Naive thymus-derived CD4-positive, alpha-beta T cell (primary cell): ENCODE results near the gene HGFAC. TPM values are rescaled to one million over a fixed set of nuclear protein-coding genes. Genes with fewer than 3 reads are reported as not detected.

Experiments
- ATAC-seq: fragments of 150-1000 bp; cut with Tn5 transposase; 2 replicates; pipeline ENCODE4 v1.10.0; 2021; ENCODE audit warnings: mild to moderate bottlenecking, moderate library complexity
- CTCF ChIA-PET: fragments of 350-600 bp; sonication (Branson Sonifier 250); formaldehyde crosslinking; loops from one replicate; lab custom pipeline; 2021; ENCODE audit warnings: antibody characterized with exemption; lab: Charles Lee
- POLR2A ChIA-PET: fragments of 350-600 bp; sonication (Branson Sonifier 250); formaldehyde crosslinking; loops from one replicate; lab custom pipeline; 2021; ENCODE audit warnings: antibody characterized with exemption, inconsistent platforms; lab: Charles Lee
- DNase-seq, 9 donors: peaks; one replicate each; pipeline versions ENCODE4 v3.0.0 to v3.0.0-alpha.2; 2020 to 2022; ENCODE audit warnings: mixed read lengths in 1 of 9
- H3K27ac ChIP-seq: one replicate; pipeline ENCODE4 v1.7.0; 2013; ENCODE audit warnings: mild to moderate bottlenecking, low read depth, low read length, moderate library complexity
- H3K27me3 ChIP-seq, 2 donors: one replicate each; pipeline ENCODE4 v1.7.0; 2013; ENCODE audit warnings: low read length in 2 of 2, mild to moderate bottlenecking in 2 of 2, moderate library complexity in 2 of 2; ENCODE audit not compliant: control insufficient read depth in 2 of 2, insufficient read depth in 2 of 2
- H3K36me3 ChIP-seq, 3 experiments: 1 replicate in 2 of 3; 2 replicates in 1 of 3; pipeline ENCODE4 v1.7.0; 2013; ENCODE audit warnings: low read length in 3 of 3, mild to moderate bottlenecking in 3 of 3, moderate library complexity in 1 of 3; ENCODE audit not compliant: insufficient read depth in 3 of 3, control insufficient read depth in 2 of 3
- H3K4me1 ChIP-seq, 2 donors: one replicate each; pipeline ENCODE4 v1.7.0; 2013; ENCODE audit warnings: low read length in 2 of 2, mild to moderate bottlenecking in 2 of 2, moderate library complexity in 1 of 2; ENCODE audit not compliant: control insufficient read depth in 2 of 2, insufficient read depth in 2 of 2
- H3K4me3 ChIP-seq: 2 replicates; pipeline ENCODE4 v1.7.0; 2013; ENCODE audit warnings: mild to moderate bottlenecking, low read length
- H3K9me3 ChIP-seq, 3 experiments: 1 replicate in 2 of 3; 2 replicates in 1 of 3; pipeline ENCODE4 v1.7.0; 2013; ENCODE audit warnings: low read length in 3 of 3; ENCODE audit not compliant: control insufficient read depth in 2 of 3
- H3K27ac Mint-ChIP-seq, 9 donors: one replicate each; pipeline ENCODE4 v1.8.0; 2020 to 2022; ENCODE audit warnings: mixed read lengths in 9 of 9, mild to moderate bottlenecking in 8 of 9, moderate library complexity in 5 of 9, inconsistent platforms in 2 of 9
- H3K27me3 Mint-ChIP-seq, 5 donors: one replicate each; pipeline ENCODE4 v1.8.0; 2021 to 2022; ENCODE audit warnings: mixed read lengths in 5 of 5, mild to moderate bottlenecking in 1 of 5
- H3K36me3 Mint-ChIP-seq, 5 donors: one replicate each; pipeline ENCODE4 v1.8.0; 2020 to 2022; ENCODE audit warnings: mixed read lengths in 5 of 5, mild to moderate bottlenecking in 3 of 5, inconsistent platforms in 1 of 5
- H3K4me1 Mint-ChIP-seq, 7 donors: one replicate each; pipeline ENCODE4 v1.8.0; 2020 to 2022; ENCODE audit warnings: mixed read lengths in 7 of 7, mild to moderate bottlenecking in 3 of 7, inconsistent platforms in 1 of 7
- H3K4me3 Mint-ChIP-seq, 10 donors: one replicate each; pipeline ENCODE4 v1.8.0; 2020 to 2022; ENCODE audit warnings: mild to moderate bottlenecking in 10 of 10, mixed read lengths in 10 of 10, moderate library complexity in 6 of 10, inconsistent platforms in 2 of 10
- H3K9me3 Mint-ChIP-seq, 11 donors: one replicate each; pipeline ENCODE4 v1.8.0; 2020 to 2022; ENCODE audit warnings: mixed read lengths in 11 of 11, mild to moderate bottlenecking in 4 of 11, inconsistent platforms in 1 of 11, moderate library complexity in 1 of 11
- intact Hi-C, 2 donors: fragments of 100-400 bp; cut with micrococcal nuclease; formaldehyde crosslinking; loops; one replicate each; pipeline ENCODE4 v1.15.1; 2023
- polyA plus RNA-seq, 2 donors: library from polyadenylated mRNA; unstranded; fragments of 300-500 nt; fragmentation: Illumina TruSeq; gene quantifications; one replicate each; pipeline ENCODE4 v1.2.3, GENCODE V29; 2021
- total RNA-seq, 6 experiments: library from RNA in 5 of 6; stranded (reverse) in 5 of 6; gene quantifications; 1 replicate in 5 of 6; 2 replicates in 1 of 6; pipeline ENCODE4 v1.2.3 and lab custom pipeline; 2021 to 2026

The HGFAC gene
- total and polyA plus RNA-seq, 7 experiments from 2014 or later = 0.54 to 0.82 TPM; not detected in 5

DNA sequence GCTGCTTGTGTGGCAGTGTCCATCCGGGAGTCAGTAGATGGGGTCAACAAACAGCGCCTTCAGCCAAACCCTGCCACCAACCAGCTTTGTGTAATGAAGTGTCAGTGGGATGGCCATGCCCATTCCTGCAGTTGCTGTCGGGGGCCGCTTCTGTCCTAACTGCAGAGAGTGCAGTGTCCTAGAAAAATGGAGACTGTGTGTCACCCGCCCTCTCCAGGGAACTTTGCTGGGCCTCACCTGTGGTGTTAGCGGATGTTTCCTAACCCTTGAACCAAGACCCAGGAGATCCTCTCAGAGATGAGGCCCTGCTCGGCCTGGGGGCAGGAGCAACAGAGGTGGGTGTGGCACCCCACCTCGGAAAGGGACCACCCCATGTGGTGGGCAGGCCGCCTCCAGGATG is 35.3 kb upstream of the HGFAC start:
- ChIA-PET CTCF (no interaction called here), POLR2A (no interaction called here)
- H3K4me1 ChIP-seq = no peaks in the 10 kb centered on the region
- H3K9me3 ChIP-seq = no peaks in the 10 kb centered on the region
- Mint-ChIP-seq H3K36me3 (peaks cover 0 to 21% (median 4%) of the 10 kb centered on the region in 5 donors), H3K27ac (no peak overlapping the region), H3K9me3 (peaks cover 0 to 3% (median 0%) of the 10 kb centered on the region in 11 donors), H3K4me3 (no peak overlapping the region), H3K4me1 (peaks cover 0 to 3% (median 0%) of the 10 kb centered on the region in 7 donors), H3K27me3 (no peaks in the 10 kb centered on the region)
- no peak overlapping the region for H3K4me3 ChIP-seq
- no peak overlapping the region for H3K27ac ChIP-seq
- no peaks in the 10 kb centered on the region for H3K36me3 ChIP-seq
- no peak for ATAC-seq
- intact Hi-C loops = no loop called here
- H3K27me3 ChIP-seq = no peaks in the 10 kb centered on the region
- no peak for DNase-seq

DNA sequence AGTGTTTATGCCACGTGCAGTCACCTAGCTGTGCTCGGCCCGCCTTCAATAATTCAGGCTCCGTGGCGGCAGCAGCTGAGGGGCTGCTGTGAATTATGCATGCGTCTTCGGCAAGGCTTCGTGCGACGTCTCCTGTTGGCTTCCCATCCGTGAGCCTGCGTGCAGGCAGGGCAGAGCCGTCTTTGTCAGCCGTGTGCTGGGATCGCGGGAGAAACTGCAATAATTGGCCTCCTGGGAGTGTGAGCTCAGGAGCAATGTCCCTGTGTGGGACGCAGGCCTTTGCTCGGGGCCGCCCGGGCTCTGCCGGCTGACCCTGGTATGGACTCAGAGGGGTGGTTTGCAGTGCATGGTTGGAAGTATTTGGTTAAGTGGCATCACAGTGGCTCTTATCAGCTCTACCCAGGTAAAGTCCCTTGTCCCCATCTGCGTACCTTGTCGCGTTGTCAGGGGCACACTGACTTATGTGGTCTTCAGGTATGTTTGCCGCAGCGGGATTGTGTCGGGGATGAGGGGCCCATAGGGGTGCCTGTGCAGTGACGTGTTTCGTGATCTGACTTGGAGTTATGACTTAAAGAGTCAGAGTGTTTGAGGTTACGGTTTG is 34.5 kb upstream of the HGFAC start:
- no peak for DNase-seq
- Mint-ChIP-seq H3K27ac (no peak overlapping the region), H3K4me3 (no peak overlapping the region), H3K4me1 (peaks cover 0 to 3% (median 0%) of the 10 kb centered on the region in 7 donors), H3K9me3 (peaks cover 0 to 3% (median 0%) of the 10 kb centered on the region in 11 donors), H3K27me3 (no peaks in the 10 kb centered on the region), H3K36me3 (peaks cover 0 to 21% (median 4%) of the 10 kb centered on the region in 5 donors)
- CTCF ChIA-PET = no interaction called here
- intact Hi-C loops = no loop called here
- Histone ChIP-seq H3K27ac (no peak overlapping the region), H3K36me3 (no peaks in the 10 kb centered on the region), H3K27me3 (no peaks in the 10 kb centered on the region), H3K4me1 (no peaks in the 10 kb centered on the region), H3K9me3 (no peaks in the 10 kb centered on the region), H3K4me3 (no peak overlapping the region)
- no peak for ATAC-seq
- POLR2A ChIA-PET = no interaction called here

DNA sequence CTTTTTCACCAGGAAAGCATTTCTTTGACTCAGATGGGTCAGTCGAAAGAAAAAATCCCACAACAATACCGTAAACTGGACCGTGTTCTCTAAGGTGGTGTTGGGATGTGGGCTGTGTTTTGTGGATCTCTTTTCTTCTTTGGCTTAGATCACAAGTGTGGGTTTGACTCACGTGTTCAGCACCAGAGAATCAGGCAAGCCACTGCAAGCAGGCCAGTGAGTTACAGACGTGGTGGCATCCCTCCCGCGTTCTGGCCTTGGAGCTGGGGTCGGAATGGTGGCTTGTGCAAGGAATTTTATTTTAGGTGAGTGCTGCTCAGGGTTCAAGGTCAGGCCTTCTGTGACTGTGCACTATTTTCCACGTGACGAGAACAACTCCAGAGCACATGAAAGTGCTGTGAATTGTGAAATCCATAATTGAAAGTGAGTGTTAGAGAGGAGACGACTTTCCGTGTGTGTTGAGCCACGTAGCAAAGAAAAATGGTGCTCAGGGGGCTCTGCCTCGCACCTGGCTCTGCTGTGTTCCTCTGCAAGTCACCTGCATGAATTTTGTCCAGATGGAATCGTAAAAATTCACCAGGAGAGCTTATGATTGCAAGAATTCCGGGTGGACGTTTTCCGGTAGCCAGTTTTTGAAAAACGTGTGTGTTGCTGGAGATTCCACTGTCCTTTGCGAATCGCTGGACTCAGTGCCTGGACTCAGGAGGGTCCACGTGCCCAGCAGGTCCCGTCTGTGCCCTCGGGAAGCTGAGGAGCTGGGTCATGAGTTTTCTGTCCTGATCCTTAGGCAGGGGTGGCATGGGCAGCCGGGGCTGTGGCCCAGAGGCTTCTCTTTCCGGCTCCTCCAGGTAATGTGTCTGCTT is 33.6 kb upstream of the HGFAC start:
- no peaks in the 10 kb centered on the region for H3K36me3 ChIP-seq
- intact Hi-C loops = no loop called here
- Mint-ChIP-seq H3K9me3 (peaks cover 0 to 3% (median 0%) of the 10 kb centered on the region in 11 donors), H3K27ac (no peak overlapping the region), H3K4me1 (peaks cover 0 to 5% (median 0%) of the 10 kb centered on the region in 7 donors), H3K4me3 (no peak overlapping the region), H3K27me3 (no peaks in the 10 kb centered on the region), H3K36me3 (peaks cover 0 to 20% (median 4%) of the 10 kb centered on the region in 5 donors)
- DNase-seq (no peak), ATAC-seq (no peak)
- no peak overlapping the region for H3K27ac ChIP-seq
- POLR2A ChIA-PET = no interaction called here
- CTCF ChIA-PET = no interaction called here
- H3K4me1 ChIP-seq = no peaks in the 10 kb centered on the region
- H3K27me3 ChIP-seq = no peaks in the 10 kb centered on the region
- no peaks in the 10 kb centered on the region for H3K9me3 ChIP-seq
- H3K4me3 ChIP-seq = no peak overlapping the region

DNA sequence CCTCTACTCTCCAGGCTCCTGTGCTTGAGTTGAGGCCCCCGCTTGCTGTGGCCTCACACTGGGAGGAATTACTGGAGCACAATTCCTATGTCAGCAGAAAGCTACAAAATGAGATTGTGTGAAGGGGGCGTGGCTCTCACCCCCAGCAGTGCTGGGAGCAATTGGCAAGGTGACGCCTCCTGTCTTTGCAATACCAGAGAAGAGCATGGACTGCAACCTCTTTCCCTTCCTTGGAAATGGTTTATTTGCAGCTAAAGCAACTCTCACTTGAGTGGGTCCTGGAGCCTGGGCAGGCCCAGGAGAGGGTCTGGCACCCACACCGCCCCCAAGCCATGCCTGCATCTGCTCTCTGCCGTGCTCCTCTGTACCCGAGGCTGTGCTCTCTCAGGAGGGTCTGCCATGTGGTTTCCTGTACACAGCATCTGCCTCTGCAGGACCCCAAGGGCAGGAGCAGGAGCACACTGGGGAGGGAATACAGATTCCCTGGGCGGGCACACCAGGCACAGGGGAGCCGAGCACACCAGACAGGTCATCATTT is 32.9 kb upstream of the HGFAC start:
- Mint-ChIP-seq H3K4me1 (peaks cover 0 to 8% (median 0%) of the 10 kb centered on the region in 7 donors), H3K27me3 (no peaks in the 10 kb centered on the region), H3K36me3 (peaks cover 0 to 17% (median 2%) of the 10 kb centered on the region in 5 donors), H3K4me3 (no peak overlapping the region), H3K9me3 (peaks cover 0 to 3% (median 0%) of the 10 kb centered on the region in 11 donors), H3K27ac (no peak overlapping the region)
- no peak overlapping the region for H3K4me3 ChIP-seq
- POLR2A ChIA-PET = no interaction called here
- no peaks in the 10 kb centered on the region for H3K9me3 ChIP-seq
- DNase-seq = no peak
- H3K27ac ChIP-seq = no peak overlapping the region
- intact Hi-C loops = no loop called here
- H3K4me1 ChIP-seq = no peaks in the 10 kb centered on the region
- no peaks in the 10 kb centered on the region for H3K27me3 ChIP-seq
- no peak for ATAC-seq
- no peaks in the 10 kb centered on the region for H3K36me3 ChIP-seq
- CTCF ChIA-PET = no interaction called here

DNA sequence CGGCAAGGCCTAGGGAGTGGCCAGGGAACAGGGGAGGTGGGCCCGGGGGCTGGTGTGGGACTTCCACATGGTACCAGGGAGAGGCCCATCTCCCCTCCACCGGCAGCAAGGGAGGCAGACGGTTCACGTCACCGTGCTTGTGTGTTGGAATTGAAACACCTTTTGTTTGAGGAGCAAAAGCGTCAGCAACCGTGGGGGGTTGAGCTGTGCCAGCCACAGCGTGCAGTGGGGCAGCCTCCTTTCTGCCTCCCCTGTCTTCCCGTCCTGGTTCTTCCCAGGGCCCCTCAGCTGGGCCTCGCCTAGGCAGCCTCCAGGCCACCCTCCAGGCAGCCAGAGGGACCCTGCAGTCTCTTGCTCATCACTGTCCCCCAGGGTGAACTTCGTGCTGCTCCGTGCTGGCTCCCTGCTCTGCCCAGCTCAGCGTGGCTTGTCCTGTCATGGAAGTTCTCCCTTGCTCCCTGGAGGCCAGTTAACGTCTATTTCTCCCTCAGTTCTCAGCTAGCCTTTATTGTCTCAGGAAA is 32.1 kb upstream of the HGFAC start:
- CTCF ChIA-PET = no interaction called here
- intact Hi-C loops = no loop called here
- no peaks in the 10 kb centered on the region for H3K27me3 Mint-ChIP-seq
- H3K4me3 Mint-ChIP-seq = no peak overlapping the region
- H3K27ac Mint-ChIP-seq = no peak overlapping the region
- H3K4me1 Mint-ChIP-seq = peaks cover 0 to 8% (median 0%) of the 10 kb centered on the region in 7 donors
- Histone ChIP-seq H3K27me3 (no peaks in the 10 kb centered on the region), H3K4me3 (no peak overlapping the region), H3K9me3 (no peaks in the 10 kb centered on the region), H3K27ac (no peak overlapping the region), H3K4me1 (no peaks in the 10 kb centered on the region), H3K36me3 (no peaks in the 10 kb centered on the region)
- no peak for ATAC-seq
- DNase-seq = no peak
- no peaks in the 10 kb centered on the region for H3K9me3 Mint-ChIP-seq
- POLR2A ChIA-PET = no interaction called here
- peaks cover 0 to 15% (median 0%) of the 10 kb centered on the region in 5 donors for H3K36me3 Mint-ChIP-seq

DNA sequence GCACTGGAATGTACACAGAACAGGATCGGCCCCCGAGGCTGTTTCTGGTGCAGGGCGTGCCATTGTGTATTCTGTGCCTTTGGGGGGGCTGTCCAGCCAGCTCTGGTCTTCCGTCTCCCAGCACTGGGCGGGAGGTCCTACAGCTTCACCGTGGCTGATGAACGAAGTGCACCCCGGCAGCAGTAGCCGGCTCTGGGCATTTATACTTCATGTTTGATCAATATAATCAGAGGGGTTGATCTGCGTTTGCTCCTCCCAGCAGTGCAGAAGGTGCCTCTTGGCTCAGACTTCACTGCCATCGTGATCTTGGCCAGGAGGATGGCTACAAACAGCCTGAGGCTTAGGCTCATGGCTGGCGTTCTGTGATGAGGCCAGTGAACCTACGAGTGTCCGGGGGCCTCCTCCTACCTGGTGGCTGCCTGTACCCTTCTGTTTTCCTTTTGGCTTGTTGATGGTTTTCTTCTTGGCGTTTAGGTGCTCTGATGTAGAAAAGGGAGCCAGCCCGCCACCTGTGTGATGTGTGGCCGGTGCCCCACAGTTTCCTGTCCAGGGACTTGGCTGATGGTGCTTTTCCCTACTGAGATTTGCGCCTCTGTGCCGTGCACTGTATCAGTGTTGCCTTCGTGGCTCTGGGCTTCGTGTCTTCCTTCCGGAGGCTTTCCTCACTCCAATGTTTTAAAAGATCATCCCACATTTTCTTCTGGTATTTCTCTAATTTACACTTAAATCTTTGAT is 31.2 kb upstream of the HGFAC start:
- H3K36me3 Mint-ChIP-seq = peaks cover 0 to 19% (median 0%) of the 10 kb centered on the region in 5 donors
- intact Hi-C loops = no loop called here

More for the DNA sequence above, 31.2 kb upstream of the HGFAC start:
- POLR2A ChIA-PET = no interaction called here
- H3K27ac ChIP-seq = no peak overlapping the region
- no peak for ATAC-seq
- no peaks in the 10 kb centered on the region for H3K9me3 ChIP-seq
- H3K4me1 ChIP-seq = no peaks in the 10 kb centered on the region
- H3K4me3 ChIP-seq = no peak overlapping the region
- H3K27me3 Mint-ChIP-seq = no peaks in the 10 kb centered on the region
- H3K36me3 ChIP-seq = peaks cover 0 to 3% (median 0%) of the 10 kb centered on the region in 3 experiments
- H3K27ac Mint-ChIP-seq = no peak overlapping the region
- no peak for DNase-seq
- no peak overlapping the region for H3K4me3 Mint-ChIP-seq
- no peaks in the 10 kb centered on the region for H3K9me3 Mint-ChIP-seq
- CTCF ChIA-PET = no interaction called here
- no peaks in the 10 kb centered on the region for H3K27me3 ChIP-seq
- peaks cover 0 to 12% (median 0%) of the 10 kb centered on the region in 7 donors for H3K4me1 Mint-ChIP-seq
